Thoracic aorta (tissue), 2 donors: ENCODE data around the gene CCNQ. TPM values are rescaled to one million over a fixed set of nuclear protein-coding genes. Genes with fewer than 3 reads are reported as not detected.

Source experiments
- ATAC-seq: fragments of 150-250 bp; one replicate; pipeline ENCODE4 v1.8.0; 2017; ENCODE audit warnings: low read depth; ENCODE audit not compliant: insufficient number of reproducible peaks, low FRiP score
- DNase-seq: peaks from one replicate; pipeline ENCODE4 v3.0.0-alpha.2; 2020; ENCODE audit warnings: low spot score
- H3K27ac ChIP-seq, 2 donors: fragments of 200-600 bp; sonication (generic); 1 replicate in 1 of 2; 2 replicates in 1 of 2; pipeline ENCODE4 v1.5.1; 2016; ENCODE audit warnings: mild to moderate bottlenecking in 2 of 2, moderate library complexity in 2 of 2
- H3K27me3 ChIP-seq: fragments of 200-600 bp; sonication (generic); replicated peaks from 2 replicates; pipeline ENCODE4 v1.6.0; 2016; ENCODE audit warnings: mild to moderate bottlenecking; ENCODE audit not compliant: insufficient read depth
- H3K36me3 ChIP-seq: fragments of 200-600 bp; sonication (generic); one replicate; pipeline ENCODE4 v1.5.1; 2016
- H3K4me1 ChIP-seq, 2 donors: fragments of 200-600 bp; sonication (generic); 1 replicate in 1 of 2; 2 replicates in 1 of 2; pipeline versions ENCODE4 v1.5.1 to v1.6.0; 2016; ENCODE audit warnings: low read depth in 2 of 2, mild to moderate bottlenecking in 1 of 2; ENCODE audit not compliant: control insufficient read depth in 1 of 2
- H3K4me3 ChIP-seq: fragments of 200-600 bp; sonication (generic); 2 replicates; pipeline ENCODE4 v1.5.1; 2016; ENCODE audit warnings: mild to moderate bottlenecking
- H3K9me3 ChIP-seq: fragments of 200-600 bp; sonication (generic); 2 replicates; pipeline ENCODE4 v1.5.1; 2016
- total RNA-seq, 2 donors: library from RNA; depleted of rRNA; stranded (reverse); fragments of >200 nt; gene quantifications; one replicate each; pipeline versions ENCODE4 v1.1.0 to v1.2.3, GENCODE V29; 2016
- TF ChIP-seq, protein P1 (sequence below): fragments of 200-600 bp; sonication (generic); IDR thresholded peaks from one replicate; pipeline ENCODE4 v1.5.1; 2019; ENCODE audit warnings: antibody characterized with exemption

The CCNQ gene
- total RNA-seq, 2 donors from 2014 or later, result 27.2 to 36.3 TPM

DNA sequence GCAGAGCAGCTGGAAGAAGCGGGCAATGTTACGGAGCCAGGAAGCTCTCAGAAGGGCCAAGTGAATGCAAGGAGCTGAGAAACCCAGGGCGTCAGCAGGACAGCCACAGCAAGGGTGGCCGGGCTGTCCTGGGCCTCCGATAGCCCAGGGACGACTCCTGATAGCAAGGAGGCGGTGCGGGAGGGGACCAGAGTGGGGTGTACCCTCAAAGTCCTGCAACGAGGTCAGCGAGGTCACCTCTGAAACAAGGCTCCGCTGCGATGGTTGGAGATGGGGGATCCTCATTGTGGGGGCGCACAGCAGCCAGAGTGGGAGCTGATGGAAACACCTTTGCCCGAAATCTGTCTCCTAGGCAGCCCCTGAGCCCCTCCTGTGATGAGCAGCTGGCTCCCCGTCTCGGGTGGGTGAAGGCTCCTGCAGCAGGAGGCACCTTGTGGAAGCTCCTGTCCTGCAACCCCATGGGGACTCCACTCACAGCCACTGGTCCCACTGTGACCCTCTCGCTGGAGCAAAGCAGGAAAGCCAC, 4.3 kb upstream of the CCNQ start:
- Histone ChIP-seq H3K4me3 (no peak overlapping the region), H3K4me1 (peaks cover 0 to 10% of the 10 kb centered on the region in 2 donors), H3K27ac (no peak overlapping the region), H3K27me3 (no peaks in the 10 kb centered on the region), H3K9me3 (no peaks in the 10 kb centered on the region), H3K36me3 (no peaks in the 10 kb centered on the region)
- DNase-seq (no peak), ATAC-seq (no peak)
- TF ChIP-seq, protein P1, sequence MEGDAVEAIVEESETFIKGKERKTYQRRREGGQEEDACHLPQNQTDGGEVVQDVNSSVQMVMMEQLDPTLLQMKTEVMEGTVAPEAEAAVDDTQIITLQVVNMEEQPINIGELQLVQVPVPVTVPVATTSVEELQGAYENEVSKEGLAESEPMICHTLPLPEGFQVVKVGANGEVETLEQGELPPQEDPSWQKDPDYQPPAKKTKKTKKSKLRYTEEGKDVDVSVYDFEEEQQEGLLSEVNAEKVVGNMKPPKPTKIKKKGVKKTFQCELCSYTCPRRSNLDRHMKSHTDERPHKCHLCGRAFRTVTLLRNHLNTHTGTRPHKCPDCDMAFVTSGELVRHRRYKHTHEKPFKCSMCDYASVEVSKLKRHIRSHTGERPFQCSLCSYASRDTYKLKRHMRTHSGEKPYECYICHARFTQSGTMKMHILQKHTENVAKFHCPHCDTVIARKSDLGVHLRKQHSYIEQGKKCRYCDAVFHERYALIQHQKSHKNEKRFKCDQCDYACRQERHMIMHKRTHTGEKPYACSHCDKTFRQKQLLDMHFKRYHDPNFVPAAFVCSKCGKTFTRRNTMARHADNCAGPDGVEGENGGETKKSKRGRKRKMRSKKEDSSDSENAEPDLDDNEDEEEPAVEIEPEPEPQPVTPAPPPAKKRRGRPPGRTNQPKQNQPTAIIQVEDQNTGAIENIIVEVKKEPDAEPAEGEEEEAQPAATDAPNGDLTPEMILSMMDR, result no peak

DNA sequence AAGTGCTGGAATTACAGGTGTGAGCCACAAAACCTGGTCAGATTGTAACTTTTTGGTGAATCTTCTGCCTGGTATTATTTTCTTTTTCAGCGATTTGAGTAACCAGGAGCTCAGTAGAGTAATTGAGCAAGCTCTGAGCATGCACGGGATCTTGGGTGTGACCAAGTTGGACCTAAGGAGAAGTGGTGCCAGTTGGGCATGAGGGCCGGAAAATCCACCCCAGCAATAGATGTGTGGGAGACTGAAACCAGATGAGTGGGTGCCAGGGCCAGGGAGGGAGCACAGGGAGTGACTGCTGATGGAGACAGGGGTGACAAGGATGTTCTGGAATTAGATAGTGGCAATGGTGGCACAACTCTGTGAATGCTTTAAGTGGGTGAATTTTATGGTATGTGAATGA, 3.7 kb upstream of the CCNQ start:
- TF ChIP-seq, protein P1, result no peak
- no peaks in the 10 kb centered on the region for H3K9me3 ChIP-seq
- peaks cover 0 to 16% of the 10 kb centered on the region in 2 donors for H3K4me1 ChIP-seq
- H3K27ac ChIP-seq, result no peak overlapping the region
- DNase-seq, result no peak
- no peak for ATAC-seq
- H3K4me3 ChIP-seq, result no peak overlapping the region
- H3K36me3 ChIP-seq, result no peaks in the 10 kb centered on the region
- no peaks in the 10 kb centered on the region for H3K27me3 ChIP-seq

DNA sequence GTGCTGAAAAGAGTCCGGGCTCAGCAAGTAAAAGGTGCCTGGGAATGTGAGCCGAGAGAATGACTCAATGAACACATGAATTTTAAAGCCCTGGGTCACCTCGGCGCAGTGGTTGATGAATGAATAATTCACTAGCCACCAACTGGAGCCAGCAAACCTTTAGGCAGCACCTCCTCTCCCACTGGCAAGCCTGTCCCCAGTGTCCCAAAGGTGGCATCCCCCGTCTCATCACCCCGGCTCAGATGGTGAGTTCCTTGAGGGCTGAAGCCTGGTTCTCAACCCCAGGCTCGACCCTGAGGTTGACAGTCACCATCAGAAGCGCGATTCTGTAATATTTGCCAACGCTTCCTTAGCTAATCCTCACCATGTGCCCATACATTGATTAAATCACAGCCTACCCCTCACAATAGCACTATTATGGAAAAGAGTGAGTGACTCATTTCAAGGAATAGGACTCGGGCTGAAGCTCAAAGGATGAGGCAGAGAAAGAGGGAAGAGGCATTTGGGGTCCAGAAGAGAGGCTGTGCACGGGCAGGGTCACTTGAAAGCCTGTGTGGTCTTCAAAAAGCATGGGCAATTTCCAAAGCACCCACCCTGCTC, 2.7 kb upstream of the CCNQ start:
- TF ChIP-seq, protein P1, result no peak
- no peak overlapping the region for H3K27ac ChIP-seq
- H3K4me3 ChIP-seq, result no peak overlapping the region
- DNase-seq (no peak), ATAC-seq (no peak)
- no peaks in the 10 kb centered on the region for H3K9me3 ChIP-seq
- H3K36me3 ChIP-seq, result no peaks in the 10 kb centered on the region
- H3K27me3 ChIP-seq, result no peaks in the 10 kb centered on the region
- peaks cover 0 to 17% of the 10 kb centered on the region in 2 donors for H3K4me1 ChIP-seq

DNA sequence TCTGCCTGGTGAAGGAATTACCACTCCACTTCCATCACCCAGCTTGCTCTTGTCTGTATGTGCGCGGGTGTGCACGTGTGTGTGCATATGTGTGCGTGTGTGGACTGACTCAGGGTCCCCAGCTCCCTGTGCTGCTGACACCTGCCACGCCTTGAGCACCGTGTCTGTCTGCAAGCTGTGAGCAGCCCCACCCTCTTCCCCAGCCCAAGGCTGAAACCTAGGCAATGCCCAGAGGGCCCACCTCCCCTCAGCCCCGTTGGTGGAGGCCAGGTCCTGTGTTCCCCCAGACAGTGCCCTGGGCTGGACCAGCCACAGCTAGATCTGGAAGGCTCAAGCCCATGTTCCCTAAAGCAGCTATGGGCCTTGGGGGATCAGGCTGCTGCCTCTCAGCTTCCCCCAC, 2.0 kb upstream of the CCNQ start:
- TF ChIP-seq, protein P1, result no peak
- H3K36me3 ChIP-seq, result no peaks in the 10 kb centered on the region
- no peaks in the 10 kb centered on the region for H3K27me3 ChIP-seq
- no peak for DNase-seq
- H3K4me1 ChIP-seq, result peaks cover 0 to 17% of the 10 kb centered on the region in 2 donors
- H3K9me3 ChIP-seq, result no peaks in the 10 kb centered on the region
- H3K4me3 ChIP-seq, result no peak overlapping the region
- H3K27ac ChIP-seq, result no peak overlapping the region
- ATAC-seq, result no peak

DNA sequence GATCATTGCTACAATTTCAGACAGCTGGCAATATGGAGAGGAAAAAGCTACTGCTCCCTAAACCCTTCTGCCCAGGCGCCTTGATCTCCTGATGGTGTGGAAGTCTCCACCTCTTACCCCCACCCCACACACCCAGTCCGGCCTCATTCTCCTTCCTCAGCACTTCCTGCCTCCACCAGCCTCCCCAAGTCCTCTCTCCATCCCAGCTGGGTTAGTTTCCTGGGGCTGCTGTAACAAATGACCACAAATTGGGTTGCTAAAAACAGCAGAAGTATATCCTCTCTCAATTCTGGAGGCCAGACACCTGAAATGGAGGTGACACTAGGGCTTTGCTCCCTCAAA, 1.1 kb upstream of the CCNQ start:
- H3K4me3 ChIP-seq, result peak overlapping the region; percentile 81
- TF ChIP-seq, protein P1, result no peak
- H3K4me1 ChIP-seq, result peaks cover 0 to 17% of the 10 kb centered on the region in 2 donors
- H3K27me3 ChIP-seq, result no peaks in the 10 kb centered on the region
- no peak for ATAC-seq
- DNase-seq, result no peak
- H3K9me3 ChIP-seq, result no peaks in the 10 kb centered on the region
- H3K27ac ChIP-seq, result no peak overlapping the region
- H3K36me3 ChIP-seq, result no peaks in the 10 kb centered on the region
